Stimulated activated CD4-positive, alpha-beta T cell treated with anti-CD3 and anti-CD28 coated beads, TNF-alpha, amount 100 ng/mL, for 24 hours (primary cell): Measurements from ENCODE around the gene CHST1.

Experiments
- DNase-seq, 3 experiments: peaks; one replicate each; pipeline ENCODE4 v3.0.0-alpha.2; 2020; ENCODE audit warnings: low read depth in 3 of 3

The CHST1 gene

DNA sequence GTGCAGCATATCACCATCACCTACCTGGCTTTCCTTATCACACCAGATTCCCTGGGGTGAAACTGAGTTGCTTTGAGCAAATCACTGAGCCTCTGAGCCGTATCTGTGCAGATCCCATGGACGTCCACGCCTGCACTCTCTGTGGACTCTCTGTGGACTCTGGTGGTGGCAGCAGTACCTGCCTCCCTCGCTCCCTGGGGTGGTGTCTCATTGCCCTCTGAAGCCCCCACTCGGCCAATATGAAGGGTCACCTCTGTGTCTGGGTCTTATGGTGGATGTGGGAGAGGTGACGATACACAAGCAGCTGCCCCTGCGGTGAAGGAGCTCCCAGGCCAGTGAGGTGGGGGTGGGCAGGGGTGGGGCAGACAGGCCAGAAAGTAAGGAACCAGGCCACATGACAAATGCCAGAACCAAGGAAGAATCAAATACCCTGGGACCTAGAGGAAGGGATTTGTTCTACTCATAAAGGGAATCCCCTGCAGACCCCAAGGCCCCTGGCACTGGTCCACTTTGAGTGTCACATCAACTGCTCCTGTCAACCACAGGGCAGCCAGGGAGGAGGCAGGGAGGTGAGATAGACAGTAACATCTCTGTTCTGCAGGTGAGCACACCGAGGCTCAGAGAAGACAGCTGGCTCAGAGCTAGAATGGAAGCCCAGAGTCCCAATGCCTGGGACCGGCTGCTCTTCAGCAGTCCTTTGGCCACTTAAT, 9.2 kb upstream of the CHST1 start:
- no peak for DNase-seq

DNA sequence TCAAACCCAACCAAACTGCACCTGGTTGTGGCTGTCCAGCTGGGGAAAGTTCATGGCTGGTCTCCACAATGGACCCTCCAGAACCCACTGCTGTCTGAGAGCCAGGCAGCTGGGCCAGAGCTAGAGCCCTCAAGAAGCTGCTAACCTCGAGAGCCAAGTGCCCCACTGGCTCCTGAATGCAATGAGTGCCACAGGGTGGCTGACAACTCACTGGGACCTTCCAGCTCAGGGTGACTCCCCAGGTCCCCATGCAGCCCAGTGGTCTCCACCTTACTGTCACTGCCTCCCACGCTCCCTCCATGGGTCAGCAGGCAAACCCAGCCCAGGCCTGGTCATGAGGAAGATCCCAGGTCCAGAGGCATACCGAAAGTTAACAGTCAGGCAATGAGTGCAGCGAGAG, 8.0 kb upstream of the CHST1 start:
- no peak for DNase-seq

DNA sequence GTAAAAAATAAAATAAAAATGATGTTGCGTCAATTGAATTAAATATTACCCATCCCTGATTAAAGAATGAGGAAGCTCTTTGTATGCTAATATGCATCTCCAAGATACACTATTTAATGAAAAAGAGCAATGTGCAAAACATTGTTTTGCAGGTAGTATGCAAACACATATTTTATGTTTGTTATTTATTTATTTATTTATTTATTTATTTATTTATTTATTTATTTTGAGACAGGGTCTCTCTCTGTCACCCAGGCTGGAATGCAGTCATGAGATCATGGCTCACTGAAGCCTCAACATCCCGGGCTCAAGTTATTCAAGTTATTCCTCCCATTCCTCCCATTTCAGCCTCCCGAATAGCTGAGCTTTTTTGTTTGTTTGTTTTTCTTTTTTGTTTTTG, 7.2 kb upstream of the CHST1 start:
- DNase-seq, result no peak

DNA sequence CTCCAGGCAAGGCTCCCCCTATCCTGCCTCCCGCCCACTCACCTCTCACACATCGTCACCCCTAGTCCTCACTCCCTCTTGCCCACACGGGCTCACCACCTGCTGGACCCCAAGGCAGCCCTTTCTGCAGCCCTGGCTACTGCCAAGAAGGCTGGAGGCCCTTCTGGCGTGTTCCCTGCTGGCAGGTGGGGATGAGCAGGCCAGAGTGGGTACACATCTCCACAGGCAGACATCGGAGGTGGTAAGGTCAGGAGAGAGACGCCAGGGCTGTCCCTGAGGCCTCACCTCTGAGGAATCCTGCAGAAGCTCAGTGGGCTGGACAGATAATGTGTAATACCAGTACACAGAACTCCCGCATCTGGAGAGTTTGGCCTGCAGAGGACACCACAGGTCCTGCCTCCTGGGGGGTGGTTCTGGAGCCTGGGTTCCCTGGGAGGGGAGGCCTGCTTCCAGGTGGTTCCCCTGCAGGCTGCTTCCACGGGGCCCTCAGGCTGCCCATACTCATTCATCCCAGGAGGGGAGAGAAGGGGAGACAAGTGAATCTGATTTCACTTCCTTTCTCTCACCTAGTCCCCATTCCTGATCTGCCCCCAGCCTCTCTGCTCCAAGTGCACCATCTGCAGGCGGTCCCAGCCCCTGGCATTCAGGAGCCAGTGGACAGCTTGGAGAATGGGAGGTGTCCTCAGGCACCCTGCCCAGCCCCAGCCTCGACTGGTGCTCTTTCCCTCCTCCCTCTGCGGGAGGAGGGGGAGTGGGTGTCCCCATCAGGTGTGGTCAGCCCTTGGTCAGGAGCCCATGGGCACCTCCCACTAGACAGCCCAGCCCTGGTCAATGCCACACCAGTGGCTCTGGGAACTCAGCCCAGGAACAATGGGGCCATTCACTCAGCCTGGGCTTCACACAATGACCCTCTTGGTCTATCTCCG, 6.1 kb upstream of the CHST1 start:
- no peak for DNase-seq

DNA sequence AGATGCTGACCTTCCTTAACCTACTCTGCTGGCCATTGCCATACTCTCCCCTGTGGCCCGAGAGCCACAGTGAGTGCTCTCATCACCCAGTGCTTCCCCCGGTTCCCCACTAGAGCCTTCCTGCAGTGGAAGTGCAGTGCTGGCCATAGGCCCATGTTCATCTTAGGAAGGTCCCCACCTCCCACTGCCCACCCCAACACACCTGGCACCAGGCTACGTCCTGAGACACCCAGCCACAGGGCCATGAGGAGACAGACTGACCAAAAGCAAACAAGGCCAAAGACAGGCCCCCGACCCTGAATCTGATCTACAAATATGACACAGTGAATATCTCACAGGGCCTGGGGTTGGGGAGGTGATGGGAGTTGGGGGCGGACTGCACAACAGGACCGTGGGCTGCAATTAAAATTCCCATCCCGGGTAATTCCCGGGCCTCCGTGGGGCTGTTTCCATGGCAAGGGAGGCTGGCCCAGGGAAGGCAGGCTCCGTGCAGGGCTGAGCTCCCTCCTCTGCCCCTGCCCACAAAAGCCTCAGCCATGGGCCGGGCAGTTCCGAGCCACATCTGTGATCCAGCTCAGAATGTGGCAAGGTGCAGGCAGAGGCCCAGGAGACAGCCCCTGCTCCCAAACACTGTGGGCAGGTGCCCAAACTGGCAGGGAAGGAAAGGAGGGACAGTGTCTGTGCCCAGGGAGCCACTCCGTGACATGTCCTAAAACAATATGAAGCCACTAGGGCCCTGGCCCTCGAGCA, 5.1 kb upstream of the CHST1 start:
- DNase-seq, result no peak

DNA sequence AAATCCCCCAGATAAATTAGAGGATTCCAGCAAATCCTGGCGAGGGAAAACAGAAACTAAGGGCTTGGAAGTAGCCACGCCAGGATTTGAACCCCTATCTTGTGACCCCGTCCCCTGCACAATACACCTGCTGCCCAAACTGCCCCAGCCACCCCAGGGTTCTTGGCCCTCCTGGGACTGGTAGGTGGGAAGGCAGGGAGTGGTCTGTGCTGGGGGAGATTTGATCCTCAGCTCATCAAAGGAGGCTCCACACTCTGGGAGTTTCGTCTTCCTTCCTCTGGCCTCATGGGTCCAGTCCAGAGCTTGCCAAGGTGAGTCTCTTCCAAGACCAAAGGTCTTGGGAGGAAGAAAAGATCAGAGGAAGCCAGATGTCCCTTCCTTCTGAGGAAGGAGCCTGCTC, 4.5 kb upstream of the CHST1 start:
- no peak for DNase-seq

DNA sequence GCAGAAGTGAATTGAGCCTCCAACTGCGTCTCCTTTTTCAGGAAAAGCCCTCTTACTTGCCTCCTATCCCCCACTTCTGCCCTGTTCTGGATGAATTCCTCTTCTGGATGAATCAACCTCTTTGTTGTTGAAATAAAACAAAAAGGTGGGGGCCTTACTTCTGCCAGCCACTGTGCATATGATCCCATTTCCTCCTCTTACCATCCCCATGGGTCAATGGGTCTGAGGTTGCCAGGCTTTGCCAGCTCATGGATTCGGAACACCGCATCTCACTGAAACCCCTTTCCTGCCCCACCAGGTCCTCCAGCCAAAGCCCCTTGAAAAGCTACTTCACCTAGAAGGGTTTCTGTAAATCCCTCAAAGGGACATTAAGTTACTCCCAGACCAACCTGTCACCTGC, 3.7 kb upstream of the CHST1 start:
- DNase-seq, result no peak

DNA sequence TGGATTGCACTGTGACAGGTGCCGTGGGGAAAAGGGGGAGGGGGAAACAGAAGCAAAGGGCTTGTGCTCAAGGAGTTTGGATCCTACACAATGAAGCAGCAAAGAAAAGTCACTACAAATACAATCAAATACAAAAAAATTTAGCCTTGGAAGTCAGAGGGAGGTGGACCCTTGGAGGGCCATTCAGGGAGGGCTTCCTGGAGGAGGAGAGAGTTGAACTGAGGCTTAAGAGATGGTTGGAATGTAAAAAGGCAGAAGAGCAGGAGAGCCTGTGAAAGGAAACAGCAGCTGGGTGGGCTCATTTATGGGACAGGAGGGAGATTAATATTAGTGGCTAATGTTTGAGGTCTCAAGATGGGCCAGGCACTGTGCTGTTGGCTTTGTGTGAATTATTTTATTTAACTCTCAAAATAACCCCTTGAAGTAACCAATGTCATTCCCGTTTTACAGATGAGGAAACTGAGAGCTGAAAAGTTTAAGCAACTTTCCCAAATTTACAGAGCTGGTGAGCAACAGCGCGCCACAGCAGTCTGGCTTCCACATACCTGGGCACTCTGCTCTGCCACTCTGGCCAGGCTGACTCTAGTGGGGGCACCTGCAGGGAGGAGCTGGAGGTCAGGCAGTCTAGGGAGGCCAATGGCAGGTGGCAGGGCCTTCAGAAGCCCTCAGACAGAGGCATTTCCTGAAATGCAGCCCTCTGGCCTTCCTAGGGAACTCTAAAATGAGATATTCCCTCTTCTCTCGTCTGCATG, 2.7 kb upstream of the CHST1 start:
- no peak for DNase-seq

DNA sequence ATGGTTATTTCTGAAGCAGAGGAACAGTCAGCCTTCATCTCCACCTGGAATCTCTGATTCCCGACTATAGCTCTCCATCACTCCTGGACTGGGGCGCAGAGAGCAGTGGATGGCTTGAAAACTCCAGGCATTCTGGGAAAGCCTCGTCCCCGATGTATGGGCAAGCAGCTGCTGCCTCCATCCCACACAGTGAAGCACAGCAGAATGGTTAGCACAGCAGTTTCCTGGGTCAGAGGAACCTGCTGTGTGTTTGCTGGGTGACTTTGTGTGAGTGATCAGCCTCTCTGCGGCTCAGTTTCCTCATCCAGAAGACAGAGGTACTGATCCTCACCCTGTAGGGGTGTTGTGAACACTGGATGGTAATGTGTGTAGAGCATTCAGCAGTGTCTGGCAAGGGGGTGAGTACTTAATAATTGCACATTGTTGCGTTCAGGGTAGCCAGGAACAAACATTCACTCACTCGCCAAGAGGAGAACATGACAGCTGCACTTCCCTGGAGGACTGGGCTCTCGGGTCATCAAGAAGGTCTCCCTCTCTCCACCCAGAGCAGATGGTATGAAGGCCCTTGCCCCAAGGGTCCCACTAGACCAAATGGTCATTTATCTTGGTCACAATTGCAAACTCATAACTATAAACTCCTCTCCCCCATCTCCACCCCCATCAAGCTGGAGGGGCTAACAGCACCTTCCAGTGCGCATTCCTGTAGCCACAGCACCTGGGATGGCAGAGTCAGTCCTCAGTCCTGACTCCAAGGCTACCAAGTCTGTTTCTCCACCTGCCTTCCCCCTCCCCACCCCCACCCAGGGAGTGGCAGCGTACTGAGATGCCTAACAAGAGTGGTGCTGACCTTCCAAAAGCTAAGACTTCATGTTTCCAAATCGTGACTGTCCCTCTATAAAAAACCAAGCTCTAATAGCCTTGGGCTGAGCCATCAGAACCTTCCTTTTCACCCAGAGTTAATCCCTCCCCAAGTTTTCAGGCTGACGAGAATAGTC, 1.5 kb upstream of the CHST1 start:
- no peak for DNase-seq

DNA sequence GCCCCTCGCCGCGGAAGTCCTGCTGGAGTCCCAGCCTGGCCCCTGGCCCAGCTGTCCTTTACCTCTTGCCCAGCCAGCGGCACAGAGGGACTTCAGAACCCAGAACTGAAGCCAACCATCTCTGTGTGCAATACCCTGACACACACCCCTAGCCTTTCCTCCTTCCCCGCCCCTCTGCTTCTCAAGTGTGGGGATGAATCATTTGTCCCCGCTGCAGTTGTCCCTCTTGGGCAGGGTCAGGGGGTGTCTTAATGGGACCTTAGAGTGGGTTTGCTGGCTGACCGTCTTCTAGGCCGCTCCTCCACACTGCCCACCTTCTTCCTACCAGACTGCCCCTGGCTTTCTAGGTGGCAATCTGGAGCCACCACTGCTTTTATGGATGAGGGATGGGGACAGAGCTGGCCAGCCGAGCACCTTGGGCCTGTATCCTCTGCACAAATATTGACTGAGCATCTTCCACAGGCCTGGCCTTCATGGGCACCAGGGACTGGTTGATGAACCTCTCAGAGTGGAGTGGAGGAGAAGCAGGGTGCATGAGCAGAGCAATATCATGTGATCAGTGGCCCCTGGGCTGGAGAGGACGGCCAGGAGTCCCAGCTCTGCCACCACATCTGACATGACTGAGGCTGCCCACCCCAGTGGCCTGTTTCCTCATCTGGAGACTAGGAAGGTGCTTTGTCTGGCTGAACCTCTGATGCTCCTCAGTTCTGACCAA, 668 bp upstream of the CHST1 start:
- DNase-seq, result no peak

DNA sequence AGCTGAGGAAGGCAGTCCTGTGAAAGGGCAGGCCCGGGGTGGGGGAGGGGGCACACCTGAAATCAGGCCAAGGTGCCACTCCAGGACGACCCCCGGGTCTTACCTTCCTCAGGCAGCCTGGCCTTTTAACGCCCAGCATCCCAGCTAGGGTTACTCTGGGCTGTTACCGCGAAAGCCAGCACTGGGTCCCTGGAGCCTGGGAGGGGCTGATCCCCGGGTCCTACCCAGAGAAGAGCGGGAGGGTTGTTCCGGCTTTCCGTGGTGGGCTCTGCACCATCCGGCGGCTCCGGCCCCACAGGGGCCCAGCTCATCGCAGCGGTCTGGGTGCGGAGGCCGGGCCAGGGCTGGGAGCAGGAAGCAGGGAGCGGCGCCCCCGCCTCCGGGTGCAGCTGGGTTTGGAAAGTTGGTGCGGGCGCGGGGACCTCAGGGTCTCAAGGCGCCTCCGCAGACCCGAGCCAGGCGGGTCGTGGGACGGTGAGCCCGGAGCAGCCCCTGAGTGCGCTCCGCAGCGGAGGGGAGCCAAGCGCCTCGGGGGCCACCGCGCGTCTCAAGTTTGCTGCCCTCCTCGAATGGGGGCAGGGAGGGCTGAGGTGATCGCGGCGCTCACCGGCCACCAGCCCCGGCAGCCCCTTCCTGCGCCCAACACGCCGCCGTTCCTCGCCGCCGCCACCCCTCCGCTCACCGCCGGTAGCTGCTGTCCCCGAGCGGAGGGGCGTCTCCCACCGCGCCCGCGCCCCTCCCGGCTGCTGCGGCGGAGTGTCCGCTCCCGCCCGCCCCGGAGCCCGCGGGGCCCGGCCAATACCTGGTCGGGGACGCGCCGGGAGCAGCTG, 831 bp downstream of the CHST1 start:
- DNase-seq, result no peak

DNA sequence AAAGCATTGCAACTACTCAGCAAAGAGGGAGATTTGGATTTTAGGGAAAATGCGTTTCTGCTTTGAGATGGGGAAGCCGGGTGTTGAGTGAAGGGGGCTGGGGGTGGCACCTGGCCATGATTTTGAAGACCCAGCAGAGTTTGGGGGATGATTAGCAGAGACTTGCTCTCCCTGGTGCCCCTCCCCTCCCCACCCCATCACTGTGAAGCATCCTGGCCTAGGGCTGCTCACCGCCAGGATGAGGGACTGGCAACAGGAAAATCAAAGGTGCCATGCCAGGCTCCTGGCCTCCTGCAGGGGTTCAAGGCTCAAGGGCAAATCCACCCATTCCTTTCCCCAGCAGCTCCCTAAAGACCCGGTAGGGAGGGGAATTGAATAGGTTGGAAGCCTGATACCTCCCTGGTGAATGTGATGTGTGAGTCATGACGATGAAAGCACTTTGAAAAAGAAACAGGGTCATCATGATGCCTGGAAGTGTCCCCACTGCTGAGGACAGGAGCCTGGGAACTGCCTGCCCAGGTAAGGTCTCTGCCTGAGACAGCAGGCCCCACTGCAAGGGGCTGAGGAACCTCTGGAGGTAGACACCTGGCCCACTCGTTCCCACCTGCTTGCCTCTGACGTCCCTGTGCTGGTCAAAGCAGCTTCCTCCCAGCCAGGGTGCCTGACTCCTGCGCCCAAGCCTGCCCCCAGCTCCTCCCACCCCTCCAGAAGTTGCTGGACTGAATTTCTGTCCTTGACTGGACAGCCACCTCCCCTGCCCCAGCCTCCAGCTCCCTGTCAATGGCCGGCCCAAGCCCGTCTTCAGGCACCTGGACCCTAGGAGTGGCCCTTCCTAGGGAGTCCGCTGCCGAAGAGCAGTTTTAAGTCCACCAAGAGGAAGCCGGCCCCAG, 1.7 kb downstream of the CHST1 start:
- DNase-seq, result no peak

DNA sequence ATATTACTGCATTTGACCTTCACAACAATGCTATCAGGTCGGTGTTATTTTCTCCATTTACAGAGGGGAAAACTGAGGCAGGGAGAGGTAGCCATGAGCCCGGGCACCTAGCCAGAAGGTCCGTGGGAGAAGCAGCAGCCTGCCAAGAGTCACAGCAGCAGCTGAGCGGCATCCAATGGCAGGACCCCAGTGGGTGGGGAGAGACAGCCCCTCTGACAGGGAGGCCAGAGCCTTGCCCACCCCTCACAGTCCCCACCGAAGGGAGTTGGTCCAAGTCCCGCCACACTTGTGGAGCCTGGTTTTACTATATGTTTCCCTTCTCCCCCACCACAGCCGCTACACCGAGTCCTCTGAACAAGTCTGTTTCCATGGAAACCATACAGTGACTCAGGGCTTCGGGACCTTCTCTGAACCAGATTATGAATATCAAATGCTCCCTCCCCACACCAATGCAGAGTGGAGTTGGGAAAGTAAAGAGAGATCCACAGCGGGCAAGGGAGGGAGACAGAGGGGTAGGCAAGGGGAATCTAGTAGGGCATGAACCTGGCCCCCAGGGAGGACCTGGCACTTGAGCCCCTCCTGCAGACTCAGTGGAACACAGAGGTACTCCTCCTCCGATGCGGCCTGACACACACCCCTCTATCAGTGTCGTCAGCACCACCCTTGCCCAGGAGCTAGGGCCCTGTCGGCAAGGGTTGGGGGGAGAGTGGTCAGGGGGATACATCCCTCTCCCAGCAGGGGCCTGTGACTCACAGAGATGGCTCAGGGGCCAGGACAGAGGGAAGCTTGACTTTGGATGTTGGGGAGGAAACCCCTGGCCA, 2.5 kb downstream of the CHST1 start:
- DNase-seq, result no peak

DNA sequence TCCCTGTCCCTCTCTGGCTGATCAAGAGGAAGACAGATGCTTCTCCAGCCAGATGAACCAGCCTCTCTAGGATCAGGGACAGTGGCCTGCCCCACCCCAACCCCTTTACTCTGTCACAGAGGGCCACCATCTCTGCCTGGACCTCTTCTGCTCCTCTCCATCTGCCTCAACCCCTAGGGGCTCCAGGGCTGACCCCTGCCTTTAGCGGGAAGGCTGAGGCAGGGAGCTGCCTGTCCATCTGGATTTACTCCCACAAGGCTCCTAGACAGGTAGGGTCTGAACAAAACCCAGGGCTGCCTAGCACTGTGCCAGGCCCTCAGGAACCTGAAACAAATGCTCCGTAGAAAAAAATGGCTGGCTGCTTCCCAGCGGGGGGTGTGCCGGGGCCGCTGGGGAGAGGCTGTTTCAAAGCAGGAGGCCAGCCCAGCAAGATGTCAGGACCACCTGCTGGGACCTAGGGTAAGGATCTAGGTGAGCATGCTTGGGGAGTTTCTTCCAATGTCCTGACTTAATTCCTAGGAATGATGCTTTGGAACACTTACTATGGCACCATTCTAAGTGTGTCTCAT, 3.2 kb downstream of the CHST1 start:
- DNase-seq, result no peak

DNA sequence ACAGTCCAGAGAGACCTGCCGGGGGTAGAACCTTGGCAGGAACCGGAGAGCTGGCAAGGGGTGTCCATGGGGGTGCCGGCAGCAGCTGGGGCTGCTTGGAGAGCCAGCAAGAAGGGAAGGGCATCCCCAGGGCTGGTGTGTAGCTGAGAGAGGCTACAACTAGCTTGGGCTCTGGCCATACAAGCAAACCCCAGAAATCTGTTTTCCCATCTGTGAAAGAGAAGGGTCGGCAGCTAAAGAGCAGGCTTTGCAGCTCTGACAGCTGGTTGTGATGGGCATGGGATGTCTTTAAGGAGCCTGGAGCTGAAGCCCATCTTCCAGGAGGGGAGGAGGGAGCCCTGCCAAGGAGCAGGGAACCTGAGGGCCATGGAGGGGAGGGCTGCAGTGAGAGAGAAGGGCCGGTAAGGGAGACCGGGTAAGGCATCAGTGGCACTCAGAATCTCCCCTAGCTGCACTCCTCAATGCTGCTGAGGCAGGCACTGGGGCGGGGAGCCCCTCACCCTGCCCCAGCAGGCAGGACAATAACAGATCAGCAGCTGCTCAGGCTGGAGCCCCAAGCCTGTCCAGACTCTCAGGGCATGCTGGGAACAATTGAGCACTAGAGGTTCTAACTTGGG, 3.9 kb downstream of the CHST1 start:
- DNase-seq, result no peak

DNA sequence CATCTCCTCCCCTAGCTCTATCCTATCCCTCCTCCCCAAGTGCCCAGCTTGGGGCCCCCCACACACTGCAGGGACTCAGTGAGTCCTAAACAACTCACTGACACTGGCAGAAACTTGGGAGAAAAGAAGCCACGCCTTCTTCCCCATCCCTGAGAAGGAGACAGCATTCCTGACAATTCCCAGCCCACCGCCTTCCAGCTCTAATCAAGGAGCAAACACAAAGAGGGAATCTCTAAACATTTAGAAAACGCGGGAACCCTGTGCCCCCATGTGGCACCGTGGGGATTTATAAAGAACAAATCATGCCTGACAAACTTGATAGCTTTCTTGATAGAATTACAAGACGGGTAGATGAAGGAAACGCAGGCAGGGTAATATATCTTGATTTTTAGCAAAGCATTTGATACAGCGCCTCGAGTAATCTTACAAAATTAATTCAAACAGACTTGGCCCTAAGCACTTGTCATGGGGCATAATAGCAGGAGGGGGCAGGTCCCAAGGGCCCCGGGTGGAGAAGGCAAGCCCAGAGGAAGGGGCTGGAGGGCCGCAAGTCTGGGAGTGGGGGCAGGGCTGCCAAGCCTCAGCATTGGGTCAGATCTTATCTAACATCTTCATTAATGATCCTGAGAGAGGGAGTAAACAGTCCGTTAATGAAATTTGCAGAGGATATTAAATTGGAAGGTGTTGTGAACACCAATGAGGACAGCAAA, 4.5 kb downstream of the CHST1 start:
- DNase-seq, result no peak
